Trophoblast cell (in vitro differentiated cells and primary cell): ENCODE results near the gene CDKL4.

Source experiments
- DNase-seq, 2 donors: peaks; one replicate each; pipeline ENCODE4 v3.0.0-alpha.2; 2016
- H2AFZ ChIP-seq: 2 replicates; pipeline ENCODE4 v1.6.1; 2013; ENCODE audit warnings: low read length, moderate library complexity, mild to moderate bottlenecking; ENCODE audit not compliant: insufficient read depth, poor library complexity
- H2AK5ac ChIP-seq: 2 replicates; pipeline ENCODE4 v1.6.1; 2013; ENCODE audit warnings: mild to moderate bottlenecking, low read length
- H2BK120ac ChIP-seq: 2 replicates; pipeline ENCODE4 v1.6.1; 2013; ENCODE audit warnings: low read length, mild to moderate bottlenecking, moderate library complexity; ENCODE audit not compliant: insufficient read depth, poor library complexity
- H2BK12ac ChIP-seq: 2 replicates; pipeline ENCODE4 v1.6.1; 2013; ENCODE audit warnings: mild to moderate bottlenecking, low read length, moderate library complexity
- H2BK5ac ChIP-seq: 2 replicates; pipeline ENCODE4 v1.6.1; 2013; ENCODE audit warnings: low read length, low read depth, moderate library complexity, mild to moderate bottlenecking; ENCODE audit not compliant: poor library complexity
- H3K14ac ChIP-seq: 2 replicates; pipeline ENCODE4 v1.6.1; 2013; ENCODE audit warnings: mild to moderate bottlenecking, low read length
- H3K18ac ChIP-seq: 2 replicates; pipeline ENCODE4 v1.6.1; 2013; ENCODE audit warnings: mild to moderate bottlenecking, low read length
- H3K23ac ChIP-seq: 2 replicates; pipeline ENCODE4 v1.6.1; 2013; ENCODE audit warnings: low read length
- H3K27ac ChIP-seq: 2 replicates; pipeline ENCODE4 v1.5.1; 2013; ENCODE audit warnings: low read depth, mild to moderate bottlenecking, inconsistent platforms, low read length, moderate library complexity
- H3K27me3 ChIP-seq: 2 replicates; pipeline ENCODE4 v1.6.1; 2013; ENCODE audit warnings: inconsistent platforms, mild to moderate bottlenecking, low read length, moderate library complexity; ENCODE audit not compliant: insufficient read depth
- H3K36me3 ChIP-seq, 2 experiments: 1 replicate in 1 of 2; 2 replicates in 1 of 2; pipeline ENCODE4 v1.6.1; 2013; ENCODE audit warnings: low read length in 2 of 2, mild to moderate bottlenecking in 2 of 2, moderate library complexity in 1 of 2; ENCODE audit not compliant: insufficient read depth in 2 of 2, control insufficient read depth in 1 of 2
- H3K4ac ChIP-seq: 2 replicates; pipeline ENCODE4 v1.6.1; 2013; ENCODE audit warnings: low read depth, mild to moderate bottlenecking, low read length, moderate library complexity
- H3K4me1 ChIP-seq, 2 experiments: 1 replicate in 1 of 2; 2 replicates in 1 of 2; pipeline ENCODE4 v1.6.1; 2013; ENCODE audit warnings: low read length in 2 of 2, mild to moderate bottlenecking in 2 of 2, moderate library complexity in 1 of 2; ENCODE audit not compliant: insufficient read depth in 2 of 2, control insufficient read depth in 1 of 2
- H3K4me2 ChIP-seq: 2 replicates; pipeline ENCODE4 v1.6.1; 2013; ENCODE audit warnings: inconsistent platforms, mild to moderate bottlenecking, low read length, moderate library complexity
- H3K4me3 ChIP-seq: 2 replicates; pipeline ENCODE4 v1.5.1; 2013; ENCODE audit warnings: mild to moderate bottlenecking, low read depth, low read length, inconsistent platforms
- H3K79me1 ChIP-seq: one replicate; pipeline ENCODE4 v1.6.1; 2013; ENCODE audit warnings: low read length
- H3K79me2 ChIP-seq: 2 replicates; pipeline ENCODE4 v1.6.1; 2013; ENCODE audit warnings: low read length, mild to moderate bottlenecking; ENCODE audit not compliant: control insufficient read depth, insufficient read depth, poor library complexity
- H3K9ac ChIP-seq: 2 replicates; pipeline ENCODE4 v1.6.1; 2013; ENCODE audit warnings: mild to moderate bottlenecking, low read length
- H3K9me3 ChIP-seq: 2 replicates; pipeline ENCODE4 v1.6.1; 2013; ENCODE audit warnings: low read depth, mild to moderate bottlenecking, control low read depth, inconsistent platforms, low read length; ENCODE audit not compliant: insufficient read depth
- H4K12ac ChIP-seq: 2 replicates; pipeline ENCODE4 v1.6.1; 2013; ENCODE audit warnings: low read depth, mild to moderate bottlenecking, low read length, moderate library complexity
- H4K8ac ChIP-seq: 2 replicates; pipeline ENCODE4 v1.6.1; 2013; ENCODE audit warnings: low read depth, mild to moderate bottlenecking, low read length, moderate library complexity
- H4K91ac ChIP-seq: one replicate; pipeline ENCODE4 v1.6.1; 2013; ENCODE audit warnings: low read depth, mild to moderate bottlenecking, low read length, moderate library complexity
- WGBS: extraction: QIAGEN DNeasy Blood & Tissue Kit; methylation state at CpG from one replicate; pipeline ENCODE4 v1.1.7; 2013; ENCODE audit warnings: missing lambda C conversion rate; ENCODE audit not compliant: insufficient read length, insufficient coverage; ENCODE audit errors: extremely low coverage; 5-methylcytosine and 5-hydroxymethylcytosine counted together

The CDKL4 gene

GRCh38 chr2:39234754-39235153 is 9.0 kb downstream of the CDKL4 start:
- Histone ChIP-seq H2BK5ac (no peak overlapping the region), H3K9me3 (no peaks in the 10 kb centered on the region), H3K9ac (no peak overlapping the region), H3K36me3 (no peaks in the 10 kb centered on the region), H2BK12ac (no peak overlapping the region), H3K4ac (no peak overlapping the region), H4K91ac (no peak overlapping the region), H3K23ac (no peak overlapping the region), H3K4me1 (peaks cover 0 to 2% of the 10 kb centered on the region in 2 experiments), H3K27me3 (no peaks in the 10 kb centered on the region), H2AK5ac (no peak overlapping the region), H3K4me3 (no peak overlapping the region), H3K18ac (no peak overlapping the region), H2BK120ac (no peak overlapping the region), H3K79me2 (no peaks in the 10 kb centered on the region), H3K14ac (no peak overlapping the region), H3K27ac (no peak overlapping the region), H4K12ac (no peak overlapping the region), H2AFZ (no peak overlapping the region), H4K8ac (no peak overlapping the region), H3K4me2 (no peak overlapping the region), H3K79me1 (no peaks in the 10 kb centered on the region)
- DNase-seq = peak; percentile 51 to 78
- WGBS = no CpG with 5 or more reads among the region's 1 CpG

- no peak overlapping the region for H2BK120ac ChIP-seq
- H3K79me1 ChIP-seq = no peaks in the 10 kb centered on the region
- no peak overlapping the region for H2BK12ac ChIP-seq
- no peaks in the 10 kb centered on the region for H3K9me3 ChIP-seq
- no peak overlapping the region for H4K8ac ChIP-seq
- no peak overlapping the region for H3K18ac ChIP-seq
- no peak overlapping the region for H3K27ac ChIP-seq
- no peaks in the 10 kb centered on the region for H3K36me3 ChIP-seq
- DNase-seq = peak in 1 of 2 donors; percentile 75
- H3K4ac ChIP-seq = no peak overlapping the region
- H2AFZ ChIP-seq = no peak overlapping the region
- H3K4me3 ChIP-seq = no peak overlapping the region
- H4K91ac ChIP-seq = no peak overlapping the region
- peaks cover 0 to 3% of the 10 kb centered on the region in 2 experiments for H3K4me1 ChIP-seq
- no peak overlapping the region for H2AK5ac ChIP-seq
- H3K79me2 ChIP-seq = no peaks in the 10 kb centered on the region
- H3K14ac ChIP-seq = no peak overlapping the region
- no peak overlapping the region for H3K9ac ChIP-seq
- no peak overlapping the region for H3K4me2 ChIP-seq
- no peaks in the 10 kb centered on the region for H3K27me3 ChIP-seq
- H4K12ac ChIP-seq = no peak overlapping the region
- H3K23ac ChIP-seq = no peak overlapping the region
- H2BK5ac ChIP-seq = no peak overlapping the region
Measured at GRCh38 chr2:39232141-39232540, 11.6 kb downstream of the CDKL4 start.

- Histone ChIP-seq H3K4ac (no peak overlapping the region), H2AFZ (peak overlapping the region; percentile 54), H4K12ac (no peak overlapping the region), H3K79me1 (no peaks in the 10 kb centered on the region), H3K4me3 (no peak overlapping the region), H2AK5ac (no peak overlapping the region), H3K36me3 (no peaks in the 10 kb centered on the region), H3K79me2 (no peaks in the 10 kb centered on the region), H3K18ac (no peak overlapping the region), H4K8ac (no peak overlapping the region), H3K27me3 (no peaks in the 10 kb centered on the region), H3K27ac (no peak overlapping the region), H4K91ac (no peak overlapping the region), H3K9ac (no peak overlapping the region), H3K14ac (no peak overlapping the region), H2BK12ac (no peak overlapping the region), H3K9me3 (no peaks in the 10 kb centered on the region), H2BK120ac (no peak overlapping the region), H3K4me2 (peak overlapping the region; percentile 63), H2BK5ac (no peak overlapping the region), H3K4me1 (peaks cover 0 to 3% of the 10 kb centered on the region in 2 experiments), H3K23ac (no peak overlapping the region)
- DNase-seq = no peak
- no CpG with 5 or more reads among the region's 19 CpGs for WGBS
Measured at GRCh38 chr2:39228413-39229209, 15.2 kb downstream of the CDKL4 start.

- no peak overlapping the region for H3K4me2 ChIP-seq
- H3K36me3 ChIP-seq = no peaks in the 10 kb centered on the region
- H3K4me3 ChIP-seq = no peak overlapping the region
- H2BK5ac ChIP-seq = no peak overlapping the region
- H3K9me3 ChIP-seq = no peaks in the 10 kb centered on the region
- no peaks in the 10 kb centered on the region for H3K79me2 ChIP-seq
- H3K27me3 ChIP-seq = no peaks in the 10 kb centered on the region
- no peak overlapping the region for H2BK120ac ChIP-seq
- no peak overlapping the region for H3K9ac ChIP-seq
- H3K27ac ChIP-seq = no peak overlapping the region
- peak overlapping the region; percentile 12 for H2AFZ ChIP-seq
- no peaks in the 10 kb centered on the region for H3K79me1 ChIP-seq
- DNase-seq = peak; percentile 61 to 78
- no peak overlapping the region for H3K23ac ChIP-seq
- H3K14ac ChIP-seq = no peak overlapping the region
- H2AK5ac ChIP-seq = no peak overlapping the region
- no peak overlapping the region for H3K4ac ChIP-seq
- H4K91ac ChIP-seq = no peak overlapping the region
- no peak overlapping the region for H4K8ac ChIP-seq
- H3K4me1 ChIP-seq = peaks cover 0 to 3% of the 10 kb centered on the region in 2 experiments
- no peak overlapping the region for H4K12ac ChIP-seq
- H2BK12ac ChIP-seq = no peak overlapping the region
- no peak overlapping the region for H3K18ac ChIP-seq
- no CpG with 5 or more reads among the region's 9 CpGs for WGBS
Measured at GRCh38 chr2:39227628-39228412, 15.9 kb downstream of the CDKL4 start.
